Activated naive CD4-positive, alpha-beta T cell treated with anti-CD3 and anti-CD28 coated beads, Interleukin-2, amount 50 U/mL, for 16 hours (primary cell): ENCODE measurements around the gene TMEM86B.
"Not testable (repeated sequence)": the region's sequence is repeated elsewhere in the genome, so short reads cannot be mapped to it uniquely, and the experiment has no call there.

ENCODE experiments used
- DNase-seq: peaks from one replicate; pipeline ENCODE4 v3.0.0-alpha.2; 2020

TMEM86B gene

DNA sequence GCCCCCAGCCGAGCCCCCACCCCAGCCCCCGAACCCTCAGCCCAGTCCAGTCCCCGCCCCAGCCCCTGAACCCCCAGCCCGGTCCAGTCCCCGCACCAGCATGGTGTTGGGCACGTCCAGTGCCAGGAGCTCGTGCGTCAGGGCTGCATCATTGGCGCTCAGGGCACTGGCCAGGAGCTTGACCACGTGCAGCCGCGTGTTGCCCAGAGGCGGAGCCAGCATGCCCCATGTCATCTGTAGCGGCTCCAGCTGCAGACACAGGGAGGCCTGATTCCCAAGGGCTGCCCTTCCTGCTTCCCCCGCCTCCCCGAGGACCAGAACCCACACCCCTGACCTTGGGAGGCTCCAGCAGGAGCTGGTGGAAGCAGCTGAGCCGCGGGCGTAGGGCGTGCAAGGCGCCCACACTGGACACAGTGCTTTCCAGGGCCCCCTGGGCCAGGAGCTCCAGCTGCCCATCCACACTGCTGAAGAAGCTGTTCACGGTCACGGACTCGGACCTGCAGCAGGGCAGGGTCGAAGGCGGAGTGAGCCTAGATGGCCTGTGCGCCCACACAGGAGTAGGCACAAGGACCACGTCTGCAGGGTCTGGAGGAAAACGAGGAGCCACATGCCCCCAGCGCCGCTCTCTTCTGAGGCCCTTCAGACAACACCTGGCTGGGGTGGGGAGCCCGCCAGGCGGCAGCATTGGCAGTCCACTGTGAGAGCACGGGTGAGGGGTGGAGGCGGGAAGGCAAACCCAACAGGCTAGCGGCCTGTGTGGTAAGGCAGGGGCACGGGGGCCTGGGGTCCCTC lies 12.8 kb upstream of the TMEM86B start:
- no peak for DNase-seq

DNA sequence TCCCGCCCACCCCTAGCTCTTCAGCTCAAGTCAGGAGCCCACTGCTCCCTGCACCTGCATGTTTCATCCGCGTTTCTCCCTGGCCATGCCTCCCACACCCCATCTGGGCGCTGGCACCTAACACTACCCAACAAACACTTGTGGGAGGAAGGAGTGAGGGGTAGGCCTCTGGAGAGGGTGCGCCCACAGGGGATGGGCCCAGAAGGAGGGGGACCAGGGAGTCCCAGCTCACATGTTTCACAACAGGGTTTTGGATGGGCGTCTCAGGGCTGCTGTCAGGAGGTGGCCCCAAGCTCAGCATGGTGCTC lies 12.1 kb upstream of the TMEM86B start:
- no peak for DNase-seq

DNA sequence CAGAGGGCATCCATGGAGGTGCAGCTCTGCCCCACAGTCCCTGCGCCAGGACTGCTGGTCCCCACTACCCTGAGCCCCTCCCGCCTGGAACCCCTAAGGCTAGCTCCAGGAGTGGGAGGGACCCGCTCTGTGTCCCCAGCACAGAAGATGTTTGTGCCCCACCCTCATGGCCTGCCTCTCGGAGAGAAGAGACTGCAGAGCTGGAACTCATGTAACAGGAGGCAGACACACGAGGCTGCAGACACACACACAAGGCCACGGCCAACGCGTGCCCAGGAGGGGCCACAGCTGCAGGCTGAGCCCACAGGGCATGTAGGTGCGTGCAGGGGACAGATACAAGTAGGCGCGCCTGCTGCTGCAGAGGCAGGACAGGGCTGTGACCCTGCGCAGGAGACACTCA lies 10.4 kb upstream of the TMEM86B start:
- DNase-seq, result no peak

DNA sequence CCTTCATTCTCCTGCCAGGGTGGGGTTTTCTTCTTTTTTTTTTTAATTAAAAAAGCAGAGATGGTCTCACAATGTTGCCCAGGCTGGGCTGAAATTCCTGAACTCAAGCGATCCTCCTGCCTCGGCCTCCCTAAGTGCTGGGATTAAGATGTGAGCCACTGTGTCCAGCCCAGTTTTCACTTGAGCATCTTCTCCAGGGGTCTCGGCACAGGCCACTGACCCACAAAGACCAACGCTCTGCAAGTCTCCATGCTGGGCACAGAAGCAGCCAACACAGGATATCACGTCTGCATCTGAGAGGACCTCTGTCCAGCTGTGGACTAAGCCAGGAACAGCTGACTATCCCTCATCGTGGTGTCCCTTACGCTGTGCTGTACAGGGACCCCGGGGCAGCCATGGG lies 9.5 kb upstream of the TMEM86B start:
- no peak for DNase-seq

DNA sequence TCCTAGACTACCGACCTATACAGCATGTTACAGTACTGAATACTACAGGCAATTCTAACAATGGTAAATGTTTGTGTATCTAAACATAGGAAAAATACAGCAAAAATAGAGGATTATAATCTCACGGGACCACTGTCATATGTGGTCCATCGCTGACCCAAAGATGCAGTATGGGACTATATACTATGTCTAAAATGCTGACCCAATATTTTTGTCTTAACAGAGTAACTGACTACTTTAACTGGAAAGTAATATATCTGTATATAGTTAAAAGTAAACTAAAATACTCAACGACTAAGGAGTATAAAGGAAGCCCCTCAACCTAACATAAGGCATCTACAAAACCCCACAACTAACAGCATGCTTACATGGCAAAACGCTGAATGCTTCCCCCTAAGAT lies 4.4 kb upstream of the TMEM86B start:
- DNase-seq, result no peak

DNA sequence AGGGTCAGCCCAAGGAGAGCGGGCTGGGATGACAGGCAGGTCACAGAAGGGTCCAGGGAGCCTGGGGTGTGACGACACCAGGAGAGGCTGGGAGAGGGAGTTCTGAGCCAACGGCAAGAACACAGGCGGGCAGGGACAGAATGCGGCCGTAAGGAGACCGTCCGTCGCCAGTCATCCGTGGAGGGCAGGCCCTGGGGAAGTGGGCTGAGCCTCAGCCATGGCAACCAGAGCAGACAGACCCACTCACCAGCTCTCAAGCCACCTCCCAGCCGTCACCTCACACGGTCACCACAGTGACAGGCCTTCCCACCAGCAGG lies 3.7 kb upstream of the TMEM86B start:
- no peak for DNase-seq

DNA sequence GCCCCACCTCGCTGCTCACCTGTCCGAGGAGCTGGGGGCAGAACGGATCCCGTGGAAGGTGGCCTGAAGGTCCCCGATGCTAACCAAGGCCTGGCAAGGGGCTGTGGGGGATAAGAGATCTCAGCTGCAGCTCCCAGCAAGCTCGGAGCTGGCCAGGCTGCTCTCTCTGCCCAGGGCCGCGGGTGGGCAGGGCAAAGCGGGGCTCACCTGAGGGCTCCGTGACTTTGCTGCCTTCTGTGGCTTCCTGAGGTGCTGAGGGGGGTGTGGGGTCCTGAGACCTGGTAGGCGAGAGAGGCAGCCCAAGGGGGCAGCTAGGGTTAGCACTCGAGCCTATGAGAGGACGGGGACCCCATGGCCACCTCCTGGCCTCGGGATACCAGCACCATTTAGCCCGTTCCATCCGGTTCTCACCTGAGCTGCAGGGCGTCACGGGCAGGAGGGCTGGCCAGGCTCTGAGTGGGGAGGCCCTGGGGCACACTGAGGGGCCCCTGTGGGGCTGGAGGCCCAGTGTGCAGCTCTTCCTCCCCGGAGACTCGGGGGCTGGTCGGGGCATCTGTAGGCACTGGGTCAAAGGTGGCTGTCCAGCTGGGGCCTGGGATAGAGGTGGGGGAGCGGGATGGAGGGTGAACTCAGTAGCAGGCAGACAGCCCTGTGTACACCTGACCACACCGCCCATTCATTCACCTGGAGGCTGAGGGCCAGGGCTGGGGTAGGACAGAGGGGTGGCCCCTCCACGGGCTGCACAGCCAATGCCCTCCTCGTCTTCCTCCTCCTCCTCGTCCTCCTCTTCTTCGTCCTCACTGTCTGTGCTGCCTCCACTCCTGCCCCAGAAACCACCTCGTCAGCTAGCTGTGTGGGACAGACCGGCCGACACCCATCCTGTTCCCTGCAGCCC lies 3.1 kb upstream of the TMEM86B start:
- DNase-seq, result no peak

DNA sequence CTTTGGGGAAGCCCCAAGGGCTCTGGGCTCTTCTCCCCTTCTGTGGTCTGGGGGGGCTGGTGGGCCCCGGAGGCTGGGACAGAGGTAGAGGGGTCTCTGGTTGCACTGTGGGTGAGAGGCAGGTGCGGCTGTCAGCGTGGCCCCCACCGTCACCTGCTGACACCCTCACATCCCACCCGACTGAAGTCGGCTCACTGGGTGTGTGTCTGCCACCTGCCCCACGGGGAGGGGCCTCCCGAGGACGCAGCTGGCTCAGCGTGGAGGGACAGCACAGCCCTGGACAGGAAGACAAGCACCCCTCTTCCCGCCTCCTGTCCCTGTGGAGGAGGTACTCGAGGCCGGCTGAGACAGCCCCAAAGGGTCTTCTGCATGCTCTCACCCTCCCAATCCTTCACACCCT lies 2.2 kb upstream of the TMEM86B start:
- DNase-seq, result no peak

DNA sequence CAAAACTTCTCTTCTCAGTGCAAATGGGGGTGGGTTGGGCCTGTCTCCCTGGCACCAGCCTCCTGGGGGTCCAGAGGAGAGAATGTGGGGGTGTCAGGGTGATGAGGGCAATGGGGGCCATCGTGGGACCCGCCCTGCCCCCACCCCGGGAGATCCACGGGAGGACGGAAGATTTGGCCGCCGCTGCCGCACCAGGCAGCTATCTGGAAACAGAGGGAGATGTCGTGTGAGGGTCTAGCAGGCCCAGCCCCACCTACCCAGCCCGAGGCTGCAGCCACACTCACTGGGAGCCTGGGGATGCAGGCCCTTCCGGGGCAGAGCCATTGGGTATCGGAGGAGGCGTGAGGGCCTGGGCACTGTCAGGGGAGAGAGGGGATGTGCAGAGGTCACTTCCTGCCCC lies 1.8 kb upstream of the TMEM86B start:
- no peak for DNase-seq

DNA sequence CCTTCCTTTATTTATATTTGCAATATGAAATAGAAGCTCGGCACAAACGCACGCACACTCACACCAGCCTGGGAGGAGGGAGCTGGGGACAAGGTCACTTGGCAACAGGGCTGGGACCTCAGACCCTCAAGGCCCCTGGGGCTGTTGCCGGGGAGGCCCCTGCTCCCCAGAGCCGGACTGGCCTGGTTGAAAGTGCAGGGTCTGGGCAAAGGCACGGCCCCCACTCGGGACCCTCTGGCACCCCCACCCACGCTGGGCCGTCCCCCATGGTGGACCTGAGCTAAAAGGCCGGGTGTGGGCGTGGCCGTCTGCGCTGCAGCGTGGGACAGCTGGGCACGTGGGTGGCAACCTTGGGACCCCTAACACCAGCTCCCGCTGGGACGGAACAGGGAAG lies 1.2 kb upstream of the TMEM86B start:
- no peak for DNase-seq

DNA sequence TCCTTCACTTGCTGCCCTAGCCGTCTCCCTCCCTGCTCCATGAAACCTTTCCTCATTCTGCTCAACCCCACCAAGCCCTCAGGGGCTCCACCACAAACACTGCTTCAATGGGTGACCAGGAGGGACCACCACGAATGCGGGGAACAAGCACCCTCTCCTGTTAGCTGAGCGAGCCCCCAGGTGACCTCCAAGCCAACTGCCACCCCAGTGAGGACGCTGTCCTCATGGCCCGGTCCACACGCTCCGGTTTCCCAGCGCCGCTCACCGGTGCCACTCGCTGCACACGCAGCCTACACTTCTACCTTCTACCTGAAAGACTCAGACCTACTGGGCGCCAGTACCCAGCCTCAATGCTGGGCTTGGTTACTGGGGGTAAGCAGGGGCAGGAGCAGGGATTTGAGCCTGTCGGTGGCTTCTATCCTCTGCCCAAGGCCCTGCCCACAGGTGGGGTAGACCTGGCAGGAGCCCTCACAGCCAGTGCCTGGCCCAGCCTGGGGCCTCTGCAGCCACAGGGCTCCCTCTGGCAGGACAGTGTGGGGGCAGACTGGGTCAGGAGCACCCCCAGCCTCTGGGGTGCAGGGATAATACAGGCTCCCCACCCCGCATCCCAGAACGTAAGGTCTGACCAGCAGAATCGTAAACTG lies 704 bp upstream of the TMEM86B start:
- no peak for DNase-seq

DNA sequence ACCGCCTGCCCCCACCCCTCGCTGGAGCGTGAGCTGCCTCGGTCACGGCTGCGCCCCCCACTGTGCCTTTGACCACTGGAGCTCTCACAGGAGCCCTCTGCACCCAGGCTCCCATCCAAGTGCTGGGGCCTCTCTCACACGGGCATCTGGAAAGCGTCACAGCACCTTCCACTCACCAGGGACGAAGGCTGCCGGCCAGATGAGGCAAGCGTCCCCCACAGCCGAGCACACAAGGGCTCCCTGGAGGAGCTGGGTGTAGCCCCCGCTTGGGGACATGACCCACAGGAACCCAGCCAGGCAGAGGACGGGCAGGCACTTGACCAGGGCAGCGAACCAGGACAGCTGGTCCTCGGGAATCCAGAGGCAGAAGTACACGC lies 560 bp downstream of the TMEM86B start:
- DNase-seq, result no peak

DNA sequence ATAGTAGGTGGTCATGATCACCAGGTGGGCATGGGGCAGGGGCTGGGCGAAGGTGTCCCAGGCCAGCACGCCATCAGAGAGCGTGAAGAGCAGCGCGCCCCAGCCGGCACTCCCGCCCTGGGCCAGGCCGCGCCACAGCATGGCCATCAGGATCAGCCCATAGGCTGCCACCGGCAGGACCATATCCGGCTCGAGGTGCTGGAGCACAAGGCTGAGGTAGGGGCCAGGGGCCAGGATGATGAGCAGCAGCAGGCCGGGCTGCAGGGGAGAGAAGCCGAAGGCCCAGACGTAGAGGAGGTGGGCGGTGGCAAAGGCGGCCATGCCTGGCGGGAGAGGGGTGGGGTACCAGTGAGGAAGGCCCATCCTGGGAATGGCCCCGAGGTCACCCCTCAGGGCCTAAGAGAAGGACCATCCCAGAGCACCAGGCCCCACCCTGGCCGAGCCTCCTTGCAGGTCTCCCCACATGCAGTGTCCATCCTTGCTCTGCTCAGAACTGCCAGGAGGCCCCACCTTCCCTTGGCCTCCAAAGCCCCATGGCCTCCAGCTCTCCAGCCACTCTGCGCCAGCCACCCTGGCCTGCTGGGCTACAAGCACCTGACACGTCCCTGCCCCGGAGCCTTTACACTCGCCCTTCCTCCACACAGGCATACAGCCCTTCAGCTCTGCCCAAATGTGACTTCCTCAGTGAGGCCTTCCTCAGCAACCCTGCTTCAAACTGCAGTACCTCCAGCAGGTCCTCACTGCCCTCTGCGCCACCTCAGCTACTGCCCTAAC lies 1.1 kb downstream of the TMEM86B start:
- no peak for DNase-seq

DNA sequence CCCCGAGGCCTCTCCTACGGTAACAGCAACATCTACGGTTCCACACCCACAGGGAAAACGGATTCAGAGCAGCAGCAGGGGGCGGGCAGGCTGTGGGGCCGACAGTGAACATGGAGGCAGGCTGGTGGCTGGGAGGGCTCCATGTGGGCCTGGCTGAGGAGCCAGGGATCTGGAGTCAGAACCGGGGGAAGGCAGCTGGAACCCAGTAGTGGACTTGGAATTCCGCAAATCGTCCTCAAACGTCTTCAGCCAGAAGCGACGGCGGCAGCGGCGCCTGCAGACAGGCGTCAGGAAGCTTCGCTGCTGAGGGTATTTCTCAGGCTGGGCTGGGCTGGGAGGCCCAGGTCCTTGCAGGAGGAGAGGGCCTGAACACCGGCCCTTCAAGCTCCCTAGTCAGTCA lies 1.8 kb downstream of the TMEM86B start:
- no peak for DNase-seq

DNA sequence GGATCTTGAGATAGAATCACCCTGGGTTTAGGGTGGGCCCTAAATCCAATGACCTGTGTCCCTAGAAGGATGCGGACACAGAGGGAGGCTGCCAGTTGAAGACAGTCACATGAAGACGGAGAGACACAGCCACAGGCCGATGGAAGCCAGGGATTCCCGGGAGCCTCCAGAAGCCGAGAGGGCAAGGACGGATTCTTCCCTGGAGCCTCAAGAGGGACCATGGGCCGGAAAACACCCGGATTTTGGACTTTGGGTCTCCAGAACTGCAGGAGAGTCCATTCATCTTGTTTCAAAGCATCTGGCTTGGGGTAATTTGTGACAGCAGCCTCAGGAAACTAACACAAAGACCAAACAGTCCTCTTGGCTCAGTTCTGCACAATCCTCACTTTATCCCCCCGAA lies 2.3 kb downstream of the TMEM86B start:
- DNase-seq, result no peak

DNA sequence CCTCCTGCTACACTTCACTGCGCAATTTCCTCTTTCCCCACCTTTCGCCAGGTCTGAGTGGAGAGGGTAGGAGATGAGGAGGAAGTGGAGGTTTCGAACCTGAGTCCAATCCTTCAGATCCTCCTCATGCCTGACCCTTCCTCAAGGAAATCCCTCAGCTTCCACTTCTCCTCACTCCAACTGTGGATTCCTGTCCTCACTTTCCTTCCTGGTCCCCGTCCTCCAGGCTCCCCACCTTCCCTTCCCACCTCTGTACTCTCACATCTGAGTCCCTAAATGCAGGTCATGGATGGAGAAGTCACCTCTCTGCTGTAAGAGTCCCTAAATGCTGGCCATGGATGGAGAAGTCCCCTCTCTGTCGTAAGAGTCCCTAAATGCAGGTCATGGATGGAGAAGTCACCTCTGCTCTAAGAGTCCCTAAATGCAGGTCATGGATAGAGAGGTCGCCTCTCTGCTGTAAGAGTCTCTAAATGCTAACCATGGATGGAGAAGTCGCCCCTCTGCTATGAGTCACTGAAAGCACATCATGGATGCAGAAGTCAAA lies 3.1 kb downstream of the TMEM86B start:
- DNase-seq, result no peak

DNA sequence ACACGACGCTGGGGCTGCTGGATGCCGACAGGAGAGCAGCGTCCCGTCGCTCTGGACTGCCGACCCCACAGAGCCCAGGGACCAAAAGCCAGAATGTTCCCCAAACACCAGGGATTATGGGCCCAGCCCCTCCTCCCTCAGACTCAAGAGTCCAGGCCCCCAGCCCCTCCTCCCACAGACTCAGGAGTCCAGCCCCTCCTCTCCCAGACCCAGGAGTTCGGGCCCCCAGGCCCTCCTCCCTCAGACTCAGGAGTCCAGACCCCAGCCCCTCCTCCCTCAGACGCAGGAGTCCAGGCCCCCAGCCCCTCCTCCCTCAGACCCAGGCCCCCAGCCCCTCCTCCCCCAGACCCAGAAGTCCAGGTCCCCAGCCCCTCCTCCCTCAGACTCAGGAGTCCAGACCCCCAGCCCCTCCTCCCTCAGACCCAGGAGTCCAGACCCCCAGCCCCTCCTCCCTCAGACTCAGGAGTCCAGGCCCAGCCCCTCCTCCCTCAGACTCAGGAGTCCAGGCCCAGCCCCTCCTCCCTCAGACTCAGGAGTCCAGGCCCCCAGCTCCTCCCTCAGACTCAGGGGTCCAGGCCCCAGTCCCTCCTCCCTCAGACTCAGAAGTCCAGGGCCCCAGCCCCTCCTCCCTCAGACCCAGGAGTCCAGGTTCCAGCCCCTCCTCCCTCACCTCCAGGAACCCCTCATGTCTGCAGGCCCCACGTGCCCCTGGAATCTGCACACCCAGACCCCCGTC lies 3.7 kb downstream of the TMEM86B start:
- DNase-seq, result not testable (repeated sequence)

DNA sequence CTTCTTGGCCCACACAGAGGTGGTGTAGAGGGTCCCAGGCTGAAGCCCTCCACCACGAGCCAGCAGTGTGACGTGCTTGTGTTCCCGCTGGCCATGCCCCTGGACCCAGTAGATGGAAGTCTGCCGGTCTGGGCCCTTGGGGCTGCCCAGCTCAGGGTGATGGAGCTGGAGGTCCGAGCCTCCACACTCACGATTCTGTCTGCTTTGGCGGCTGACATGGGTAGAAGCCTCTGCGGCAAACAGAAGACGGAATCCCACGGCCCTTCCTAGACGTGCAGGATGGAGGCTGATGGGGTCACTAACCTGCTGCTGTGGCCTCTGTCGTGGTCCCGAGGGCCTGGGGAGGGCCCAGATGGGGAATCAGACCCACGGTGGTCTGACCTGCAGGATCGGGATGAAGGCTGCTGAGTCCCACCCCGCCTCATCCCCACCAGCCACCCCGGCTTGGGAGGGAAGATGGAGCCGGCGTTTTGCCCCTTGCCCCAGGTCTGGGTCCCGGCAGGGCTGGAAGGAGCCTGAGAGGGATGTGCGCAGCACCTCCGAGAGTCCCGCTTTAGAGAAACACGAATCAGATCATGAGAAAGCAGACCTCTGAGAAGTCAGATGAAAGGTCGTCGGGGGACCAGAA lies 4.4 kb downstream of the TMEM86B start:
- no peak for DNase-seq

DNA sequence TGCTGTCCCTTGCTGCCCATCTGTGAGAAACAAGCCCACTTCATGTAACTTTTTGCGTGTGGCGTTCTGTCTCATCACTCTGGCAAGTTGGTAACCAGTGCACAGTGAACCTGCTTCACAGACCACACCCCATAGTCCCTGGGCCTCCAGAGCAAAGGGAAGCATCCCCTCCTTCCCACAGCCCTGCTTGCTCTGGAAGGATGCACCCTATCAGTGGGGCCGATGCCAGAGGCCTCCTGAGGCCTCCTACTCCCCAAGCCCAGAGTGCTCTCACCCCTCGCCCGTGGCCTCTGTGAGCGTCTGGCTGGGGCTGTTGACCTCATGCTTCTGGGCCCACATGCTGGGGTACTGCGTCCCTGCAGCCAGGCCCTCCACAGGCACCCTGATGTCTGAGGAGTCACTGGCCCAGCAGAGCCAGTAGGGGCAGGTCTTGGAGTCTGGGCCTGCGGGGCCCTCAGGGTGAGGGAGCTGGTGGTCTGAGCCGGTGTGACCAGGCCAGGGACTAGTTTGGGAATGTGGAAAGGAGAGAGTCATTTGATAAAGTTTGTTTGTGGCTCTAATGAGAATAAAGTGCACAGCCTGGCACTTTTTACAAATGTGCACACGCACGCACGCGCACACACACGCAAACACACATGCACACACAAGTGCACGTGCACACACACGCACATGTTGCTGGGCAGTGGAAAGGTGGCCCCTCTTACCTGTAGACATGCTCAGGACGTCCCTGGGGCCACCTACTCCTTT lies 5.1 kb downstream of the TMEM86B start:
- no peak for DNase-seq

DNA sequence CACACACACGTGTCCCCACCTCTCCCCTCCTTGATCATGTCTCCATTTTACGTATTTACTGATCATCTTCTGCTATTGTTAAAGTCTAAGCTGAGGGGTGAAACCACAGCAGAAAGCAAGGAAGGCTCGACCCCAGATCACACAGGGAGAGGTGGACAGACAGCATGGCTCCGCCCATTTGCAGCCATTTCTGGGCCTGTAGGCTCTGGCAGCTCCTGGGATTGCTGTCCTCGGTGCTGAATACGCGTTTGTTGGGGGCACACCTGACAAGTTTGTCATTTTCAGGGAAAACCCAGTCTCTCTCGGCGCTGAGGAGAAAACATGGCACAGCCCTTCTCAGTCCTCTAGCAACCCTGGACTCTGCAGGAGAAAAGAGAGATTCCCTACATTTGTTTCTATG lies 8.0 kb downstream of the TMEM86B start:
- DNase-seq, result no peak
